Erythroblast (primary cell): ENCODE results near the gene DCST2.

Source experiments
- GATA1 ChIP-seq: IDR thresholded peaks from 2 replicates; pipeline ENCODE4 v1.6.1; 2011; ENCODE audit warnings: low read depth, mild to moderate bottlenecking, control low read depth, low read length, moderate library complexity
- POLR2A ChIP-seq: IDR thresholded peaks from 2 replicates; pipeline ENCODE4 v1.6.1; 2011; ENCODE audit warnings: mild to moderate bottlenecking, low read length

- TF ChIP-seq POLR2A (no peak), GATA1 (no peak)
These were observed 33.2 kb downstream of the DCST2 start for GRCh38 chr1:155000411-155000725.
